Lung (tissue), 12 donors: ENCODE results near the gene IL17F. TPM values are rescaled to one million over a fixed set of nuclear protein-coding genes. Genes with fewer than 3 reads are reported as not detected.

ENCODE experiments used
- ATAC-seq: fragments of 200-7000 bp; cut with Tn5 transposase; one replicate; pipeline ENCODE4 v1.9.1; 2020; ENCODE audit warnings: moderate number of reproducible peaks; ENCODE audit not compliant: insufficient read depth, low FRiP score
- DNase-seq, 3 donors: peaks; one replicate each; pipeline ENCODE4 v3.0.0-alpha.2; 2013 to 2017
- H3K27ac ChIP-seq, 2 donors: one replicate each; pipeline ENCODE4 v1.5.1; 2013; ENCODE audit warnings: mild to moderate bottlenecking in 2 of 2, moderate library complexity in 2 of 2, control low read depth in 1 of 2, inconsistent platforms in 1 of 2, low read depth in 1 of 2, low read length in 1 of 2
- H3K27me3 ChIP-seq, 3 donors: one replicate each; pipeline ENCODE4 v1.5.1; 2013; ENCODE audit warnings: low read length in 2 of 3; ENCODE audit not compliant: control insufficient read depth in 3 of 3, insufficient read depth in 3 of 3
- H3K36me3 ChIP-seq, 4 donors: one replicate each; pipeline ENCODE4 v1.5.1; 2013; ENCODE audit warnings: low read length in 4 of 4, mild to moderate bottlenecking in 1 of 4, moderate library complexity in 1 of 4; ENCODE audit not compliant: control insufficient read depth in 4 of 4, insufficient read depth in 4 of 4
- H3K4me1 ChIP-seq, 5 donors: one replicate each; pipeline ENCODE4 v1.5.1; 2013; ENCODE audit warnings: low read length in 5 of 5, mild to moderate bottlenecking in 2 of 5, moderate library complexity in 1 of 5; ENCODE audit not compliant: control insufficient read depth in 5 of 5, insufficient read depth in 5 of 5
- H3K4me3 ChIP-seq: one replicate; pipeline ENCODE4 v1.5.1; 2013; ENCODE audit warnings: mild to moderate bottlenecking, control low read depth, moderate library complexity
- H3K9ac ChIP-seq, 2 donors: one replicate each; pipeline ENCODE4 v1.5.1; 2013; ENCODE audit warnings: low read length in 2 of 2, control low read depth in 1 of 2; ENCODE audit not compliant: insufficient read depth in 1 of 2
- H3K9me3 ChIP-seq, 4 donors: one replicate each; pipeline ENCODE4 v1.5.1; 2013; ENCODE audit warnings: low read length in 3 of 4, mild to moderate bottlenecking in 1 of 4, moderate library complexity in 1 of 4; ENCODE audit not compliant: control insufficient read depth in 4 of 4, insufficient read depth in 3 of 4
- CTCF ChIP-seq: IDR thresholded peaks from 2 replicates; pipeline ENCODE4 v1.5.1; 2012; ENCODE audit warnings: mild to moderate bottlenecking; ENCODE audit errors: control extremely low read depth, extremely low read depth
- WGBS, 2 donors: extraction: QIAGEN DNeasy Blood & Tissue Kit; methylation state at CpG; one replicate each; pipeline ENCODE4 v1.1.7; 2013; 5-methylcytosine and 5-hydroxymethylcytosine counted together
- polyA plus RNA-seq, 2 donors: library from polyadenylated mRNA; stranded (reverse); fragments of 200-250 nt; gene quantifications; one replicate each; pipeline ENCODE4 v1.2.1, GENCODE V29; 2013
- total RNA-seq, 2 donors: library from RNA; depleted of rRNA in 1 of 2; stranded (reverse); fragments of >200 nt in 1 of 2; gene quantifications; one replicate each; pipeline ENCODE4 v1.2.1, GENCODE V29; 2014 to 2021
- donor health status: control.
- donor health status: control.
- donor health status: Bipolar disorder and iron deficiency.
- donor health status: healthy.
- donor health status: DM: yes; HTN: yes; CAD: no.

IL17F gene
- total and polyA plus RNA-seq, 4 donors, result 0.08 TPM; not detected in 3

GRCh38 chr6:52286798-52287432 lies 42.6 kb upstream of the IL17F start:
- Histone ChIP-seq H3K9me3 (no peaks in the 10 kb centered on the region), H3K27ac (no peak overlapping the region), H3K9ac (no peak overlapping the region), H3K36me3 (peaks cover 0 to 6% (median 5%) of the 10 kb centered on the region in 4 donors), H3K4me1 (peaks cover 0 to 22% (median 0%) of the 10 kb centered on the region in 5 donors), H3K4me3 (no peak overlapping the region), H3K27me3 (no peaks in the 10 kb centered on the region)
- no peak for TF ChIP-seq CTCF
- ATAC-seq (no peak), DNase-seq (peak; percentile 48 to 68 (median 68))
- 26 to 30% methylated on average over 2 of the region's 2 CpGs for WGBS, 2 donors

GRCh38 chr6:52285177-52286068 lies 41.1 kb upstream of the IL17F start:
- Histone ChIP-seq H3K36me3 (peaks cover 4 to 19% (median 13%) of the 10 kb centered on the region in 4 donors), H3K27ac (no peak overlapping the region), H3K9me3 (no peaks in the 10 kb centered on the region), H3K4me1 (peaks cover 0 to 22% (median 0%) of the 10 kb centered on the region in 5 donors), H3K27me3 (no peaks in the 10 kb centered on the region), H3K9ac (peak overlapping the region in 1 of 2 donors; percentile 79), H3K4me3 (peak overlapping the region; percentile 15)
- ATAC-seq (no peak), DNase-seq (peak in 1 of 3 donors; percentile 75)
- no peak for TF ChIP-seq CTCF
- 15 to 20% methylated on average over 12 of the region's 12 CpGs for WGBS, 2 donors

GRCh38 chr6:52284460-52285176 lies 40.3 kb upstream of the IL17F start, which contains the start of gene MCM3:
TSS of gene MCM3 (minus strand) at chr6:52284742. CDS start at chr6:52284674, 68 bp downstream.
- Histone ChIP-seq H3K9me3 (no peaks in the 10 kb centered on the region), H3K27me3 (no peaks in the 10 kb centered on the region), H3K27ac (peak within 1 kb of the TSS; percentile 43 to 54), H3K4me1 (peaks cover 0 to 22% (median 0%) of the 10 kb centered on the region in 5 donors), H3K9ac (peak within 1 kb of the TSS in 1 of 2 donors; percentile 79), H3K4me3 (peak within 1 kb of the TSS; percentile 79), H3K36me3 (peaks cover 6 to 26% (median 14%) of the 10 kb centered on the region in 4 donors)
- DNase-seq (peak; percentile 99 to 100 (median 100)), ATAC-seq (peak; percentile 99)
- no peak for TF ChIP-seq CTCF
- WGBS, 2 donors, result 0 to 1% methylated on average over 47 to 53 of the region's 53 CpGs
